Measurements from ENCODE around the gene SPAAR.
"Not testable (repeated sequence)": the region's sequence is repeated elsewhere in the genome, so short reads cannot be mapped to it uniquely, and the experiment has no call there.

The SPAAR gene

GRCh38 chr9:35909274-35909673, at the start of gene SPAAR:
TSS of gene SPAAR (plus strand) at chr9:35909490. CDS start at chr9:35910464, 974 bp downstream.
- H3K4me3 ChIP-seq (ENCODE audit: low read depth, low read length) = no peak within 1 kb of the TSS

- no peak overlapping the region for H3K4me3 ChIP-seq (ENCODE audit: low read depth, low read length)
Observed at GRCh38 chr9:35859990-35860339, 49.3 kb upstream of the SPAAR start.

- no peak overlapping the region for H3K4me3 ChIP-seq (ENCODE audit: low read depth, low read length)
Observed at GRCh38 chr9:35861161-35861897, 48.0 kb upstream of the SPAAR start.

- no peak overlapping the region for H3K4me3 ChIP-seq (ENCODE audit: low read depth, low read length)
Observed at GRCh38 chr9:35862328-35862727, 47.0 kb upstream of the SPAAR start.

- H3K4me3 ChIP-seq (ENCODE audit: low read depth, low read length) = no peak overlapping the region
Observed at GRCh38 chr9:35863583-35863982, 45.7 kb upstream of the SPAAR start.

GRCh38 chr9:35864695-35865255, 44.5 kb upstream of the SPAAR start:
- H3K4me3 ChIP-seq (ENCODE audit: low read depth, low read length) = no peak overlapping the region

GRCh38 chr9:35867538-35867937, 41.8 kb upstream of the SPAAR start:
- H3K4me3 ChIP-seq (ENCODE audit: low read depth, low read length) = no peak overlapping the region

- no peak overlapping the region for H3K4me3 ChIP-seq (ENCODE audit: low read depth, low read length)
Observed at GRCh38 chr9:35868933-35869332, 40.4 kb upstream of the SPAAR start.

- H3K4me3 ChIP-seq (ENCODE audit: low read depth, low read length) = no peak overlapping the region
Observed at GRCh38 chr9:35869621-35870216, 39.6 kb upstream of the SPAAR start.

- no peak within 1 kb of the TSS for H3K4me3 ChIP-seq (ENCODE audit: low read depth, low read length)
Observed at GRCh38 chr9:35870351-35870923, 38.9 kb upstream of the SPAAR start, which contains the start of gene OR13J1. TSS of gene OR13J1 (minus strand) at chr9:35870401. CDS start at chr9:35870401, 0 bp downstream.

- H3K4me3 ChIP-seq (ENCODE audit: low read depth, low read length) = no peak overlapping the region
Observed at GRCh38 chr9:35871545-35871944, 37.7 kb upstream of the SPAAR start.

GRCh38 chr9:35872505-35872904, 36.8 kb upstream of the SPAAR start:
- no peak overlapping the region for H3K4me3 ChIP-seq (ENCODE audit: low read depth, low read length)

GRCh38 chr9:35882263-35882848, 26.9 kb upstream of the SPAAR start:
- H3K4me3 ChIP-seq (ENCODE audit: low read depth, low read length) = no peak overlapping the region

- H3K4me3 ChIP-seq (ENCODE audit: low read depth, low read length) = no peak overlapping the region
Observed at GRCh38 chr9:35882996-35883395, 26.3 kb upstream of the SPAAR start.

- H3K4me3 ChIP-seq (ENCODE audit: low read depth, low read length) = not testable (repeated sequence)
Observed at GRCh38 chr9:35884908-35885307, 24.4 kb upstream of the SPAAR start.

- H3K4me3 ChIP-seq (ENCODE audit: low read depth, low read length) = no peak overlapping the region
Observed at GRCh38 chr9:35891646-35892045, 17.6 kb upstream of the SPAAR start.

- no peak overlapping the region for H3K4me3 ChIP-seq (ENCODE audit: low read depth, low read length)
Observed at GRCh38 chr9:35892051-35892450, 17.2 kb upstream of the SPAAR start.

GRCh38 chr9:35896570-35896969, 12.7 kb upstream of the SPAAR start:
- no peak overlapping the region for H3K4me3 ChIP-seq (ENCODE audit: low read depth, low read length)

- H3K4me3 ChIP-seq (ENCODE audit: low read depth, low read length) = not testable (repeated sequence)
Observed at GRCh38 chr9:35897376-35898099, 11.8 kb upstream of the SPAAR start.

- H3K4me3 ChIP-seq (ENCODE audit: low read depth, low read length) = no peak overlapping the region
Observed at GRCh38 chr9:35898337-35898736, 11.0 kb upstream of the SPAAR start.

GRCh38 chr9:35899021-35899420, 10.3 kb upstream of the SPAAR start:
- no peak overlapping the region for H3K4me3 ChIP-seq (ENCODE audit: low read depth, low read length)
